NB4 (cell line): ENCODE data around the gene BAIAP2.

ENCODE experiments used
- POLR2A ChIP-seq: IDR thresholded peaks from 2 replicates; pipeline ENCODE4 v1.6.1; 2011; ENCODE audit warnings: mild to moderate bottlenecking; ENCODE audit not compliant: insufficient read length; ENCODE audit errors: extremely low read depth
- TF ChIP-seq, protein P1 (sequence below): IDR thresholded peaks from one replicate; pipeline ENCODE4 v1.5.1; 2012; ENCODE audit warnings: low read depth, low read length
- TF ChIP-seq, protein P2 (sequence below): IDR thresholded peaks from 2 replicates; pipeline ENCODE4 v1.6.1; 2011; ENCODE audit warnings: low read depth, low read length

DNA sequence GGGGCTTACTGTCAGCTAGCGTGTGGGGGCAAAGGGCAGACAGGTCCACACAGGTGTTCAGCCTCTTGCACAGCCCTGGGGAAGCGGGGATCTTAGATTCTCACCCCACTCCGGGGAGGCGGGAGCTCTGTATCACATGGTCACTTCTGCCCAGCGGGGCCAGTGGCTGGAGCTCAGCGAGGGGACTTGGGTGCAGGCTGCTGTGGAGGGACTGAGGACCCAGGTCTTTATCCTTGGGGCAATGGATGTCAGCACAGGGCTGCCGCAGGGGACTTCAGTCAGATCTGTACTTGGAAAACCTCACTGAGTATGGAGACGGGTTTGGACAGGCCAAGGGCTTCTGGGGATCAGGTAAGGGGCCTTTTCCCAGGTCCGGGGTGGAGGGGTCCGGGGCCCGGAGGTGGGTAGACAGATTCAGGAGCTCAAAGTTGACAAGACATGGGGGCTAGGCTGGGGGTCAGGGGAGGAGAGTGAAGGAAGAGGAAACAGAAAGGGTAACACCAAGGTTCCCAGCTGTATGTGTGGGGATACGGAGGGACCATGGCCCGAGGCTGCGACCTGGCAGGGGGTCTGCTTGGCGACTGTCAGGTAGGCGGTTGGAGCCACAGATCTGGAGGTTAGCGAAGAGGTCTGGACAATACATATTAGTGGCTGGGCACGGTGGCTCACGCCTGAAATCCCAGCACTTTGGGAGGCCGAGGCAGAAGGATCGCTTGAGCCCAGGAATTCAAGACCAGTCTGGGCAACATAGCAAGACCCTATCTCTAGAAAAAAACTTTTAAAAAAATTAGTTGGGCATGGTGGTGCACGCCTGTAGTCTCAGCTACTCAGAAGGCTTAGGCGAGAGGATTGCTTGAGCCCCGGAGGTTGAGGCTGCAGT is 15.1 kb upstream of the BAIAP2 start:
- TF ChIP-seq, protein P1, sequence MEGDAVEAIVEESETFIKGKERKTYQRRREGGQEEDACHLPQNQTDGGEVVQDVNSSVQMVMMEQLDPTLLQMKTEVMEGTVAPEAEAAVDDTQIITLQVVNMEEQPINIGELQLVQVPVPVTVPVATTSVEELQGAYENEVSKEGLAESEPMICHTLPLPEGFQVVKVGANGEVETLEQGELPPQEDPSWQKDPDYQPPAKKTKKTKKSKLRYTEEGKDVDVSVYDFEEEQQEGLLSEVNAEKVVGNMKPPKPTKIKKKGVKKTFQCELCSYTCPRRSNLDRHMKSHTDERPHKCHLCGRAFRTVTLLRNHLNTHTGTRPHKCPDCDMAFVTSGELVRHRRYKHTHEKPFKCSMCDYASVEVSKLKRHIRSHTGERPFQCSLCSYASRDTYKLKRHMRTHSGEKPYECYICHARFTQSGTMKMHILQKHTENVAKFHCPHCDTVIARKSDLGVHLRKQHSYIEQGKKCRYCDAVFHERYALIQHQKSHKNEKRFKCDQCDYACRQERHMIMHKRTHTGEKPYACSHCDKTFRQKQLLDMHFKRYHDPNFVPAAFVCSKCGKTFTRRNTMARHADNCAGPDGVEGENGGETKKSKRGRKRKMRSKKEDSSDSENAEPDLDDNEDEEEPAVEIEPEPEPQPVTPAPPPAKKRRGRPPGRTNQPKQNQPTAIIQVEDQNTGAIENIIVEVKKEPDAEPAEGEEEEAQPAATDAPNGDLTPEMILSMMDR: no peak
- TF ChIP-seq, protein P2, sequence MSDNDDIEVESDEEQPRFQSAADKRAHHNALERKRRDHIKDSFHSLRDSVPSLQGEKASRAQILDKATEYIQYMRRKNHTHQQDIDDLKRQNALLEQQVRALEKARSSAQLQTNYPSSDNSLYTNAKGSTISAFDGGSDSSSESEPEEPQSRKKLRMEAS: no peak
- no peak for TF ChIP-seq POLR2A
